Ishikawa (cell line): ENCODE measurements around the gene COA4.

Experiments
- CEBPB ChIP-seq: IDR thresholded peaks from 2 replicates; pipeline ENCODE4 v1.6.1; 2012
- CREB1 ChIP-seq: IDR thresholded peaks from 2 replicates; pipeline ENCODE4 v1.6.1; 2012; ENCODE audit warnings: low read depth
- EP300 ChIP-seq: IDR thresholded peaks from 2 replicates; pipeline ENCODE4 v1.6.1; 2012; ENCODE audit warnings: borderline replicate concordance
- FOXM1 ChIP-seq: IDR thresholded peaks from 2 replicates; pipeline ENCODE4 v1.6.1; 2012; ENCODE audit warnings: low read depth, borderline replicate concordance
- TAF1 ChIP-seq: IDR thresholded peaks from 2 replicates; pipeline ENCODE4 v1.6.1; 2012; ENCODE audit warnings: low read depth, mild to moderate bottlenecking
- TCF12 ChIP-seq: IDR thresholded peaks from 2 replicates; pipeline ENCODE4 v1.6.1; 2012; ENCODE audit warnings: low read depth
- USF1 ChIP-seq: IDR thresholded peaks from 2 replicates; pipeline ENCODE4 v1.6.1; 2012
- YY1 ChIP-seq: IDR thresholded peaks from 2 replicates; pipeline ENCODE4 v1.6.1; 2012; ENCODE audit warnings: low read depth
- TF ChIP-seq, protein P1 (sequence below): IDR thresholded peaks from 2 replicates; pipeline ENCODE4 v1.6.1; 2012; ENCODE audit warnings: low read depth, mild to moderate bottlenecking
- TF ChIP-seq, protein P2 (sequence below): IDR thresholded peaks from 2 replicates; pipeline ENCODE4 v1.6.1; 2012

- no peak for TF ChIP-seq CEBPB
- no peak for TF ChIP-seq YY1
- TF ChIP-seq, protein P1, sequence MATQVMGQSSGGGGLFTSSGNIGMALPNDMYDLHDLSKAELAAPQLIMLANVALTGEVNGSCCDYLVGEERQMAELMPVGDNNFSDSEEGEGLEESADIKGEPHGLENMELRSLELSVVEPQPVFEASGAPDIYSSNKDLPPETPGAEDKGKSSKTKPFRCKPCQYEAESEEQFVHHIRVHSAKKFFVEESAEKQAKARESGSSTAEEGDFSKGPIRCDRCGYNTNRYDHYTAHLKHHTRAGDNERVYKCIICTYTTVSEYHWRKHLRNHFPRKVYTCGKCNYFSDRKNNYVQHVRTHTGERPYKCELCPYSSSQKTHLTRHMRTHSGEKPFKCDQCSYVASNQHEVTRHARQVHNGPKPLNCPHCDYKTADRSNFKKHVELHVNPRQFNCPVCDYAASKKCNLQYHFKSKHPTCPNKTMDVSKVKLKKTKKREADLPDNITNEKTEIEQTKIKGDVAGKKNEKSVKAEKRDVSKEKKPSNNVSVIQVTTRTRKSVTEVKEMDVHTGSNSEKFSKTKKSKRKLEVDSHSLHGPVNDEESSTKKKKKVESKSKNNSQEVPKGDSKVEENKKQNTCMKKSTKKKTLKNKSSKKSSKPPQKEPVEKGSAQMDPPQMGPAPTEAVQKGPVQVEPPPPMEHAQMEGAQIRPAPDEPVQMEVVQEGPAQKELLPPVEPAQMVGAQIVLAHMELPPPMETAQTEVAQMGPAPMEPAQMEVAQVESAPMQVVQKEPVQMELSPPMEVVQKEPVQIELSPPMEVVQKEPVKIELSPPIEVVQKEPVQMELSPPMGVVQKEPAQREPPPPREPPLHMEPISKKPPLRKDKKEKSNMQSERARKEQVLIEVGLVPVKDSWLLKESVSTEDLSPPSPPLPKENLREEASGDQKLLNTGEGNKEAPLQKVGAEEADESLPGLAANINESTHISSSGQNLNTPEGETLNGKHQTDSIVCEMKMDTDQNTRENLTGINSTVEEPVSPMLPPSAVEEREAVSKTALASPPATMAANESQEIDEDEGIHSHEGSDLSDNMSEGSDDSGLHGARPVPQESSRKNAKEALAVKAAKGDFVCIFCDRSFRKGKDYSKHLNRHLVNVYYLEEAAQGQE = no peak
- TF ChIP-seq, protein P2, sequence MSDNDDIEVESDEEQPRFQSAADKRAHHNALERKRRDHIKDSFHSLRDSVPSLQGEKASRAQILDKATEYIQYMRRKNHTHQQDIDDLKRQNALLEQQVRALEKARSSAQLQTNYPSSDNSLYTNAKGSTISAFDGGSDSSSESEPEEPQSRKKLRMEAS = no peak
- no peak for TF ChIP-seq EP300
- TF ChIP-seq CREB1 = no peak
- TF ChIP-seq USF1 = no peak
- TF ChIP-seq TAF1 = no peak
- TF ChIP-seq TCF12 = no peak
- no peak for TF ChIP-seq FOXM1
Measured at GRCh38 chr11:73833067-73833466, 43.6 kb downstream of the COA4 start.
